NCI-H1105 (cell line): ENCODE data around the gene ULK4.
A peak's percentile ranks its signal among the peaks of the same experiment; 100 is the strongest.
"Not testable (repeated sequence)": the region's sequence is repeated elsewhere in the genome, so short reads cannot be mapped to it uniquely, and the experiment has no call there.

Experiments used
- DNase-seq: peaks from one replicate; lab custom pipeline; 2025; lab: John Stamatoyannopoulos, UW

ULK4 gene

GRCh38 chr3:41960826-41961750 lies 815 bp downstream of the ULK4 start:
- peak; percentile 50 for DNase-seq

GRCh38 chr3:41956574-41956973 lies 5.3 kb downstream of the ULK4 start:
- no peak for DNase-seq

GRCh38 chr3:41955192-41955591 lies 6.7 kb downstream of the ULK4 start:
- no peak for DNase-seq

GRCh38 chr3:41943311-41943843 lies 18.5 kb downstream of the ULK4 start:
- DNase-seq = no peak

GRCh38 chr3:41940393-41940792 lies 21.5 kb downstream of the ULK4 start:
- no peak for DNase-seq

- no peak for DNase-seq
Measured at GRCh38 chr3:41936384-41936783, 25.5 kb downstream of the ULK4 start.

- DNase-seq = no peak
Measured at GRCh38 chr3:41933154-41933676, 28.7 kb downstream of the ULK4 start.

- DNase-seq = no peak
Measured at GRCh38 chr3:41932464-41932863, 29.4 kb downstream of the ULK4 start.

GRCh38 chr3:41920406-41920965 lies 41.4 kb downstream of the ULK4 start:
- no peak for DNase-seq

- no peak for DNase-seq
Measured at GRCh38 chr3:41915353-41915752, 46.5 kb downstream of the ULK4 start.

- DNase-seq = no peak
Measured at GRCh38 chr3:41912280-41912679, 49.6 kb downstream of the ULK4 start.

- DNase-seq = no peak
Measured at GRCh38 chr3:41907330-41908073, 54.4 kb downstream of the ULK4 start.

GRCh38 chr3:41900265-41900664 lies 61.6 kb downstream of the ULK4 start:
- no peak for DNase-seq

- DNase-seq = peak; percentile 18
Measured at GRCh38 chr3:41898631-41899030, 63.3 kb downstream of the ULK4 start.

- no peak for DNase-seq
Measured at GRCh38 chr3:41893977-41894376, 67.9 kb downstream of the ULK4 start.

GRCh38 chr3:41888368-41889076 lies 73.4 kb downstream of the ULK4 start:
- no peak for DNase-seq

- DNase-seq = no peak
Measured at GRCh38 chr3:41882956-41883355, 78.9 kb downstream of the ULK4 start.

- no peak for DNase-seq
Measured at GRCh38 chr3:41881233-41881821, 80.6 kb downstream of the ULK4 start.

- DNase-seq = no peak
Measured at GRCh38 chr3:41880387-41880786, 81.5 kb downstream of the ULK4 start.

- DNase-seq = not testable (repeated sequence)
Measured at GRCh38 chr3:41877741-41878140, 84.2 kb downstream of the ULK4 start.

GRCh38 chr3:41874022-41874421 lies 87.9 kb downstream of the ULK4 start:
- DNase-seq = no peak
